Choroid plexus epithelial cell (primary cell): ENCODE results near the gene PAXX.

Experiments used
- DNase-seq: peaks from one replicate; pipeline ENCODE4 v3.0.0-alpha.2; 2010; ENCODE audit warnings: low read depth
- H3K4me3 ChIP-seq: 2 replicates; pipeline ENCODE4 v1.5.1; 2011; ENCODE audit warnings: low read depth, mild to moderate bottlenecking, control low read depth, low read length, moderate library complexity
- CTCF ChIP-seq: conservative IDR thresholded peaks from 2 replicates; pipeline ENCODE4 v1.5.1; 2011; ENCODE audit warnings: low read depth, mild to moderate bottlenecking, control low read depth, inconsistent platforms, low read length, moderate library complexity

The PAXX gene

GRCh38 chr9:137035507-137035834, 43.2 kb downstream of the PAXX start:
- no peak overlapping the region for H3K4me3 ChIP-seq
- DNase-seq: no peak
- TF ChIP-seq CTCF: no peak

GRCh38 chr9:137035937-137036336, 43.7 kb downstream of the PAXX start:
- no peak for TF ChIP-seq CTCF
- DNase-seq: no peak
- no peak overlapping the region for H3K4me3 ChIP-seq

- no peak for DNase-seq
- no peak overlapping the region for H3K4me3 ChIP-seq
- no peak for TF ChIP-seq CTCF
Observed at GRCh38 chr9:137037035-137037434, 44.8 kb downstream of the PAXX start.

GRCh38 chr9:137037483-137037882, 45.3 kb downstream of the PAXX start:
- DNase-seq: no peak
- H3K4me3 ChIP-seq: no peak overlapping the region
- TF ChIP-seq CTCF: no peak

GRCh38 chr9:137038916-137039315, 46.7 kb downstream of the PAXX start:
- no peak for DNase-seq
- no peak overlapping the region for H3K4me3 ChIP-seq
- TF ChIP-seq CTCF: no peak

- no peak for TF ChIP-seq CTCF
- DNase-seq: no peak
- no peak overlapping the region for H3K4me3 ChIP-seq
Observed at GRCh38 chr9:137039611-137040366, 47.6 kb downstream of the PAXX start.

- no peak for TF ChIP-seq CTCF
- DNase-seq: no peak
- no peak overlapping the region for H3K4me3 ChIP-seq
Observed at GRCh38 chr9:137040568-137040967, 48.3 kb downstream of the PAXX start.
